K562 (cell line): ENCODE measurements around the gene SLC36A3. TPM values are rescaled to one million over a fixed set of nuclear protein-coding genes. Genes with fewer than 3 reads are reported as not detected.

Source experiments
- CBX3 ChIP-seq, 2 experiments: IDR thresholded peaks; 1 replicate in 1 of 2; 2 replicates in 1 of 2; pipeline ENCODE4 v1.6.1; 2012; ENCODE audit warnings: inconsistent platforms in 2 of 2, low read length in 2 of 2, borderline replicate concordance in 1 of 2, control low read depth in 1 of 2
- CCNT2 ChIP-seq: IDR thresholded peaks from 2 replicates; pipeline ENCODE4 v1.6.1; 2011; ENCODE audit warnings: borderline replicate concordance, low read depth, mild to moderate bottlenecking, moderate library complexity, mixed read lengths, low read length; ENCODE audit not compliant: insufficient read length; ENCODE audit errors: extremely low read depth
- CEBPG ChIP-seq, 3 experiments: fragments of 200-800 bp in 1 of 3; sonication (Bioruptor generic) in 1 of 3; sonication (generic) in 1 of 3; formaldehyde crosslinking in 1 of 3; IDR thresholded peaks in 2 of 3; conservative IDR thresholded peaks in 1 of 3; 2 replicates each; pipeline versions ENCODE4 v1.6.1 to v1.8.0; 2016 to 2022; ENCODE audit warnings: missing compliant biosample characterization in 2 of 3, missing genetic modification characterization in 2 of 3, mild to moderate bottlenecking in 1 of 3, missing genetic modification reagents in 1 of 3
- CSDE1 ChIP-seq, 2 experiments: fragments of 450-650 bp; IDR thresholded peaks; 2 replicates each; pipeline ENCODE4 v1.6.1; 2016; ENCODE audit warnings: mild to moderate bottlenecking in 1 of 2
- GATA2 ChIP-seq: sonication (generic); formaldehyde crosslinking; IDR thresholded peaks from 2 replicates; pipeline ENCODE4 v1.4.0; 2020; ENCODE audit warnings: mild to moderate bottlenecking, missing genetic modification reagents
- IFI16 ChIP-seq: fragments of 250-450 bp; sonication (Bioruptor Pico); IDR thresholded peaks from 2 replicates; pipeline ENCODE4 v2.1.2; 2022; ENCODE audit warnings: mild to moderate bottlenecking, inconsistent platforms
- IRF9 ChIP-seq: fragments of 450-650 bp; IDR thresholded peaks from 2 replicates; pipeline ENCODE4 v1.6.1; 2016; ENCODE audit warnings: missing biosample characterization, missing genetic modification characterization
- LEF1 ChIP-seq: fragments of 450-650 bp; IDR thresholded peaks from 2 replicates; pipeline ENCODE4 v1.6.1; 2016; ENCODE audit warnings: mild to moderate bottlenecking
- MEIS2 ChIP-seq: fragments of 450-650 bp; IDR thresholded peaks from 2 replicates; pipeline ENCODE4 v1.6.1; 2014; ENCODE audit warnings: mild to moderate bottlenecking; ENCODE audit not compliant: partially characterized antibody
- TFAP4 ChIP-seq: sonication (generic); formaldehyde crosslinking; IDR thresholded peaks from 2 replicates; pipeline ENCODE4 v1.8.0; 2022; ENCODE audit warnings: missing genetic modification reagents, mild to moderate bottlenecking, moderate library complexity, borderline replicate concordance
- TSHZ1 ChIP-seq: fragments of 250-450 bp; sonication (Bioruptor Pico); IDR thresholded peaks from 2 replicates; pipeline ENCODE4 v1.4.0; 2020; ENCODE audit warnings: mild to moderate bottlenecking, moderate library complexity
- ZBTB7A ChIP-seq: IDR thresholded peaks from 2 replicates; pipeline ENCODE4 v1.6.1; 2011; ENCODE audit warnings: low read depth, mild to moderate bottlenecking, low read length, moderate library complexity, borderline replicate concordance; ENCODE audit not compliant: control insufficient read depth
- polyA plus RNA-seq, 8 experiments: library from polyadenylated mRNA; depleted of rRNA in 4 of 8; stranded (reverse) in 5 of 8; unstranded in 3 of 8; fragments of >200 nt; fragmentation: Nextera tagmentation in 2 of 8; fragmentation: Illumina TruSeq in 1 of 8; extraction: Ambion mirVana in 2 of 8; extraction: Trizol in 1 of 8; gene quantifications; 2 replicates each; pipeline versions ENCODE4 v1.2.1 to v1.2.3, GENCODE V29; 2011 to 2014; ENCODE audit warnings: inconsistent platforms in 1 of 8, missing spikeins in 1 of 8
- total RNA-seq, 7 experiments: library from RNA; depleted of rRNA in 6 of 7; stranded (reverse); fragments of >200 nt in 6 of 7; fragmentation: Illumina TruSeq in 2 of 7; extraction: Trizol in 2 of 7; gene quantifications; 2 replicates each; pipeline versions ENCODE4 v1.2.1 to v1.2.3, GENCODE V29; 2011 to 2021; ENCODE audit warnings: low replicate concordance in 1 of 7

Gene SLC36A3
- total and polyA plus RNA-seq, 9 of the 15 experiments (the other 6 are each of a cell fraction or from before 2014, with no cell fraction given) = not detected

- no peak for TF ChIP-seq TSHZ1 (CRISPR knock-in tag)
- no peak for TF ChIP-seq IRF9 (tag)
- TF ChIP-seq CEBPG (CRISPR knock-in tag; IDR thresholded peaks at IDR 0.05) = peak; percentile 70; the same call in 1 of the 2 replicates
- TF ChIP-seq CEBPG (tag; conservative IDR thresholded peaks at IDR 0.05 in 1 of 2, IDR thresholded peaks at IDR 0.05 in 1 of 2) = peak in 1 of 2 experiments; percentile 85; a peak in 2 of 4 replicates
- TF ChIP-seq CCNT2 = peak; percentile 37
- TF ChIP-seq GATA2 (CRISPR knock-in tag) = no peak
- 0 out of 2 replicates have a peak, but pooled peaks have one; percentile 18 for TF ChIP-seq ZBTB7A
- peak; percentile 26 for TF ChIP-seq MEIS2
- no peak for TF ChIP-seq LEF1
- TF ChIP-seq TFAP4 (CRISPR knock-in tag) = peak; percentile 57; the same call in 1 of the 2 replicates
- no peak for TF ChIP-seq IFI16 (CRISPR knock-in tag)
- TF ChIP-seq CSDE1 (IDR thresholded peaks at IDR 0.05) = no peak
- TF ChIP-seq CBX3 (IDR thresholded peaks at IDR 0.05; ENCODE audit: borderline replicate concordance in 1 of 2, low read length in 2 of 2) = peak in 1 of 2 experiments; percentile 8; a peak in 1 of 3 replicates
Observed at GRCh38 chr5:151252762-151253604, 50.6 kb downstream of the SLC36A3 start, which contains the start of gene GM2A (continued).
